HepG2 (cell line): ENCODE measurements around the gene ELP4. TPM values are rescaled to one million over a fixed set of nuclear protein-coding genes. Genes with fewer than 3 reads are reported as not detected.

Source experiments
- ATAC-seq: fragments of 200-7000 bp; cut with Tn5 transposase; 3 replicates; pipeline ENCODE4 v1.9.1; 2020; ENCODE audit warnings: mild to moderate bottlenecking, moderate library complexity
- BruUV-seq: library from RNA; stranded (reverse); fragments of 400-500 nt; replicated peaks from 2 replicates; lab custom pipeline; 2021; lab: Mats Ljungman, UMichigan
- CTCF ChIA-PET: fragments of 300-600 bp; formaldehyde crosslinking; extraction: SDS; loops from one replicate; lab custom pipeline; 2021; ENCODE audit warnings: low total read pairs, inconsistent platforms, low intra/inter-chr PET ratio; lab: Yijun Ruan, JAX
- POLR2A ChIA-PET: fragments of 350-600 bp; sonication (Branson Sonifier 250); formaldehyde crosslinking; loops from one replicate; lab custom pipeline; 2020; ENCODE audit warnings: antibody characterized with exemption, inconsistent platforms; lab: Yijun Ruan, JAX
- DNase-seq: peaks from one replicate; pipeline ENCODE4 v3.0.0-alpha.2; 2015; ENCODE audit warnings: low spot score
- FAIRE-seq: peaks from 3 replicates; lab custom pipeline; 2011; peaks lifted over from hg19 to GRCh38; lab: Jason Lieb, UNC
- H2AFZ ChIP-seq: one replicate; pipeline ENCODE4 v1.6.1; 2011; ENCODE audit warnings: low read length, inconsistent platforms
- H3K27ac ChIP-seq: fragments of 300-600 bp; 3 replicates; pipeline ENCODE4 v1.8.0; 2011; ENCODE audit warnings: mixed run types, mild to moderate bottlenecking, mixed read lengths, low read length, inconsistent platforms; ENCODE audit not compliant: insufficient read depth; ENCODE audit errors: extremely low read length
- H3K27me3 ChIP-seq, 2 experiments: fragments of 200-600 bp in 1 of 2; 2 replicates in 1 of 2; 3 replicates in 1 of 2; pipeline versions ENCODE4 v1.6.0 to v1.8.0; 2011; ENCODE audit warnings: low read length in 2 of 2, mild to moderate bottlenecking in 2 of 2, moderate library complexity in 2 of 2, inconsistent platforms in 1 of 2; ENCODE audit not compliant: insufficient read depth in 2 of 2, control insufficient read depth in 1 of 2
- H3K36me3 ChIP-seq, 2 experiments: fragments of 200-600 bp in 1 of 2; replicated peaks in 1 of 2; 2 replicates in 1 of 2; 3 replicates in 1 of 2; pipeline versions ENCODE4 v1.5.1 to v1.8.0; 2011; ENCODE audit warnings: low read length in 2 of 2, inconsistent platforms in 1 of 2; ENCODE audit not compliant: insufficient read depth in 2 of 2, control insufficient read depth in 1 of 2
- H3K4me1 ChIP-seq: 2 replicates; pipeline ENCODE4 v1.5.1; 2012; ENCODE audit warnings: low read length, inconsistent platforms; ENCODE audit not compliant: insufficient read depth
- H3K4me2 ChIP-seq: 2 replicates; pipeline ENCODE4 v1.6.0; 2011; ENCODE audit warnings: low read depth, low read length, inconsistent platforms
- H3K4me3 ChIP-seq, 3 experiments: fragments of 200-600 bp in 1 of 3; sonication (generic), shearing (Covaris generic) in 1 of 3; replicated peaks in 1 of 3; 2 replicates each; pipeline ENCODE4 v1.5.1; 2011 to 2016; ENCODE audit warnings: low read length in 3 of 3, inconsistent platforms in 2 of 3, low read depth in 2 of 3, mild to moderate bottlenecking in 2 of 3, control low read depth in 1 of 3, mixed read lengths in 1 of 3; ENCODE audit not compliant: insufficient read depth in 1 of 3
- H3K79me2 ChIP-seq: one replicate; pipeline ENCODE4 v1.6.1; 2011; ENCODE audit warnings: low read length, inconsistent platforms; ENCODE audit not compliant: insufficient read depth
- H3K9ac ChIP-seq: 2 replicates; pipeline ENCODE4 v1.6.0; 2011; ENCODE audit warnings: mild to moderate bottlenecking, low read depth, low read length, inconsistent platforms; ENCODE audit not compliant: insufficient read depth
- H3K9me3 ChIP-seq: 2 replicates; pipeline ENCODE4 v1.5.1; 2012; ENCODE audit warnings: mild to moderate bottlenecking, low read length
- H4K20me1 ChIP-seq: 2 replicates; pipeline ENCODE4 v1.6.0; 2011; ENCODE audit warnings: inconsistent platforms, mild to moderate bottlenecking, low read length, moderate library complexity; ENCODE audit not compliant: insufficient read depth
- AHDC1 ChIP-seq: sonication (generic); formaldehyde crosslinking; IDR thresholded peaks from 2 replicates; pipeline ENCODE4 v1.5.1; 2020; ENCODE audit warnings: mild to moderate bottlenecking, missing genetic modification reagents, borderline replicate concordance
- KLF6 ChIP-seq: IDR thresholded peaks from 2 replicates; pipeline ENCODE4 v1.8.0; 2016; ENCODE audit warnings: missing biosample characterization, missing genetic modification reagents
- MLLT10 ChIP-seq: sonication (generic); formaldehyde crosslinking; IDR thresholded peaks from 2 replicates; pipeline ENCODE4 v1.4.0; 2020; ENCODE audit warnings: missing genetic modification reagents
- SMC3 ChIP-seq: IDR thresholded peaks from 2 replicates; pipeline ENCODE4 v1.6.1; 2011; ENCODE audit warnings: low read length, improper control_type of control experiment
- TBX3 ChIP-seq: fragments of 450-650 bp; IDR thresholded peaks from 2 replicates; pipeline ENCODE4 v1.6.1; 2017; ENCODE audit warnings: antibody characterized with exemption, mild to moderate bottlenecking, inconsistent platforms, borderline replicate concordance
- ZMAT3 ChIP-seq: sonication (generic); formaldehyde crosslinking; conservative IDR thresholded peaks from 2 replicates; pipeline ENCODE4 v1.7.0; 2021; ENCODE audit warnings: missing genetic modification reagents
- ZNF543 ChIP-seq: sonication (generic); formaldehyde crosslinking; IDR thresholded peaks from 2 replicates; pipeline ENCODE4 v1.4.0; 2020; ENCODE audit warnings: mild to moderate bottlenecking, missing genetic modification reagents
- WGBS: methylation state at CpG from one replicate; pipeline ENCODE4 v1.1.6; 2017; ENCODE audit warnings: low lambda C conversion rate; 5-methylcytosine and 5-hydroxymethylcytosine counted together
- in situ Hi-C: cut with HindIII; loops from 2 replicates; pipeline ENCODE4 v1.10.0; 2017; ENCODE audit warnings: low pct_unique_long_range_greater_than_20kb; ENCODE audit not compliant: extremely low pct_ligation_motif_present
- intact Hi-C: fragments of 100-400 bp; cut with micrococcal nuclease; formaldehyde crosslinking; loops from one replicate; pipeline ENCODE4 v1.10.0; 2022; ENCODE audit not compliant: unreplicated experiment
- polyA plus RNA-seq, 8 experiments: library from polyadenylated mRNA; depleted of rRNA in 3 of 8; stranded (reverse) in 7 of 8; unstranded in 1 of 8; fragments of >200 nt; fragmentation: Illumina TruSeq in 4 of 8; extraction: Trizol in 4 of 8; gene quantifications; 2 replicates each; pipeline versions ENCODE4 v1.2.1 to v1.2.3, GENCODE V29; 2011 to 2016; ENCODE audit warnings: low read depth in 4 of 8, missing spikeins in 1 of 8, mixed read lengths in 1 of 8; ENCODE audit not compliant: insufficient read depth in 1 of 8
- total RNA-seq, 5 experiments: library from RNA; depleted of rRNA; stranded (reverse); fragments of >200 nt; fragmentation: Illumina TruSeq; extraction: Trizol; gene quantifications; 2 replicates each; pipeline ENCODE4 v1.2.3, GENCODE V29; 2016; ENCODE audit warnings: low read depth in 1 of 5

The ELP4 gene
- total and polyA plus RNA-seq, 2 of the 13 experiments (the other 11 are each of a cell fraction or from before 2014, with no cell fraction given), result 12.8 to 19.1 TPM

GRCh38 chr11:31800398-31801265 is 291.1 kb downstream of the ELP4 start:
- Histone ChIP-seq H3K27ac (no peak overlapping the region), H3K4me2 (no peak overlapping the region), H3K9ac (no peak overlapping the region), H3K27me3 (no peaks in the 10 kb centered on the region), H3K36me3 (no peaks in the 10 kb centered on the region), H4K20me1 (no peaks in the 10 kb centered on the region), H3K4me1 (no peaks in the 10 kb centered on the region), H2AFZ (no peak overlapping the region), H3K9me3 (no peaks in the 10 kb centered on the region), H3K79me2 (no peaks in the 10 kb centered on the region)
- no peak for DNase-seq
- 75% methylated on average over 22 of the region's 23 CpGs for WGBS
- ChIA-PET CTCF (no interaction called here), POLR2A (no interaction called here)
- ATAC-seq, result no peak
- no TSS peak for BruUV-seq
- no peak for FAIRE-seq
- in situ Hi-C loops, result no loop called here
- TF ChIP-seq ZNF543, result no peak
- TF ChIP-seq KLF6 (CRISPR knock-in tag), result no peak
- no peak for TF ChIP-seq MLLT10
- no peak for TF ChIP-seq SMC3
- TF ChIP-seq AHDC1 (CRISPR knock-in tag), result no peak
- no peak for TF ChIP-seq ZMAT3 (CRISPR knock-in tag)
- TF ChIP-seq TBX3, result no peak
- TF ChIP-seq, all 625 proteins: peak for 0
- intact Hi-C loops, result no loop called here
- no peak overlapping the region for H3K4me3 ChIP-seq
